GM12878 (cell line): ENCODE data around the gene SORBS1. TPM values are rescaled to one million over a fixed set of nuclear protein-coding genes. Genes with fewer than 3 reads are reported as not detected.
A peak's percentile ranks its signal among the peaks of the same experiment; 100 is the strongest.

Experiments used
- ATAC-seq: fragments of 200-7000 bp; cut with Tn5 transposase; 3 replicates; pipeline ENCODE4 v1.9.1; 2020; ENCODE audit warnings: mild to moderate bottlenecking, moderate library complexity
- BruUV-seq: library from RNA; stranded (reverse); fragments of 400-500 nt; replicated peaks from 2 replicates; lab custom pipeline; 2021; lab: Mats Ljungman, UMichigan
- CTCF ChIA-PET: fragments of 300-600 bp; sonication (Branson Sonifier 250); formaldehyde crosslinking; extraction: SDS; loops from one replicate; lab custom pipeline; 2021; ENCODE audit warnings: inconsistent platforms; lab: Yijun Ruan, JAX
- POLR2A ChIA-PET: fragments of 350-600 bp; formaldehyde crosslinking; extraction: SDS; loops from one replicate; lab custom pipeline; 2021; ENCODE audit warnings: inconsistent platforms; lab: Charles Lee
- RAD21 ChIA-PET: fragments of 300-600 bp; sonication (Branson Sonifier 250); formaldehyde crosslinking; loops from one replicate; lab custom pipeline; 2023; ENCODE audit warnings: antibody characterized with exemption; ENCODE audit not compliant: unreplicated experiment; lab: Charles Lee
- SMC1A ChIA-PET: fragments of 300-600 bp; sonication (Branson Sonifier 250); formaldehyde crosslinking; loops from one replicate; lab custom pipeline; 2023; ENCODE audit not compliant: unreplicated experiment, uncharacterized antibody; lab: Charles Lee
- DNase-seq: peaks from one replicate; pipeline ENCODE4 v3.0.0-alpha.2; 2011; ENCODE audit warnings: low read depth, low spot score
- FAIRE-seq: peaks from 3 replicates; lab custom pipeline; 2011; peaks lifted over from hg19 to GRCh38; lab: Jason Lieb, UNC
- H2AFZ ChIP-seq: 2 replicates; pipeline ENCODE4 v1.6.0; 2011; ENCODE audit warnings: low read depth, low read length, control low read depth; ENCODE audit not compliant: control insufficient read depth
- H3K27ac ChIP-seq: 2 replicates; pipeline ENCODE4 v1.5.1; 2011; ENCODE audit warnings: control low read depth; ENCODE audit not compliant: control insufficient read depth, insufficient read depth
- H3K27me3 ChIP-seq, 2 experiments: replicated peaks in 1 of 2; 2 replicates each; pipeline versions ENCODE4 v1.6.0 to v1.6.1; 2011; ENCODE audit warnings: low read length in 1 of 2; ENCODE audit not compliant: control insufficient read depth in 2 of 2, insufficient read depth in 2 of 2
- H3K36me3 ChIP-seq, 2 experiments: 2 replicates each; pipeline ENCODE4 v1.5.1; 2011; ENCODE audit warnings: low read length in 1 of 2; ENCODE audit not compliant: control insufficient read depth in 2 of 2, insufficient read depth in 2 of 2
- H3K4me1 ChIP-seq: 2 replicates; pipeline ENCODE4 v1.6.1; 2011; ENCODE audit warnings: mild to moderate bottlenecking, low read length, moderate library complexity, mixed read lengths; ENCODE audit not compliant: control insufficient read depth, insufficient read depth
- H3K4me2 ChIP-seq: 2 replicates; pipeline ENCODE4 v1.6.0; 2011; ENCODE audit warnings: control low read depth; ENCODE audit not compliant: control insufficient read depth, insufficient read depth
- H3K4me3 ChIP-seq: fragments of 200-600 bp; sonication (generic); 2 replicates; pipeline ENCODE4 v1.5.1; 2016
- H3K79me2 ChIP-seq: 2 replicates; pipeline ENCODE4 v1.6.0; 2011; ENCODE audit warnings: low read length; ENCODE audit not compliant: control insufficient read depth, insufficient read depth
- H3K9ac ChIP-seq: 2 replicates; pipeline ENCODE4 v1.8.0; 2011; ENCODE audit warnings: low read length, control low read depth, mixed read lengths; ENCODE audit not compliant: control insufficient read depth, insufficient read depth
- H3K9me3 ChIP-seq: replicated peaks from 3 replicates; pipeline ENCODE4 v1.5.1; 2011; ENCODE audit warnings: mild to moderate bottlenecking, low read length; ENCODE audit not compliant: control insufficient read depth, insufficient read depth
- H4K20me1 ChIP-seq: 2 replicates; pipeline ENCODE4 v1.6.0; 2011; ENCODE audit not compliant: control insufficient read depth, insufficient read depth
- CUX1 ChIP-seq: IDR thresholded peaks from 2 replicates; pipeline ENCODE4 v1.6.1; 2012; ENCODE audit warnings: improper control_type of control experiment, low read depth, low read length; ENCODE audit not compliant: insufficient replicate concordance
- E4F1 ChIP-seq: fragments of 450-650 bp; IDR thresholded peaks from 2 replicates; pipeline ENCODE4 v1.6.1; 2018; ENCODE audit warnings: borderline replicate concordance, mild to moderate bottlenecking; ENCODE audit not compliant: partially characterized antibody
- EGR1 ChIP-seq, 2 experiments: IDR thresholded peaks; 1 replicate in 1 of 2; 2 replicates in 1 of 2; pipeline ENCODE4 v1.6.1; 2011 to 2012; ENCODE audit warnings: low read depth in 2 of 2, low read length in 2 of 2, borderline replicate concordance in 1 of 2, mild to moderate bottlenecking in 1 of 2, moderate library complexity in 1 of 2
- HDAC6 ChIP-seq: fragments of 200-600 bp; sonication (generic); IDR thresholded peaks from one replicate; pipeline ENCODE4 v1.8.0; 2017; ENCODE audit warnings: antibody characterized with exemption; ENCODE audit not compliant: unreplicated experiment
- NFXL1 ChIP-seq: fragments of 450-650 bp; IDR thresholded peaks from 2 replicates; pipeline ENCODE4 v1.6.1; 2017; ENCODE audit warnings: antibody characterized with exemption, mild to moderate bottlenecking, borderline replicate concordance
- NR2C2 ChIP-seq: IDR thresholded peaks from 2 replicates; pipeline ENCODE4 v1.6.1; 2011; ENCODE audit warnings: borderline replicate concordance, low read depth; ENCODE audit not compliant: control insufficient read depth, insufficient read length
- PAX8 ChIP-seq: fragments of 450-650 bp; IDR thresholded peaks from 2 replicates; pipeline ENCODE4 v1.6.1; 2017; ENCODE audit warnings: mild to moderate bottlenecking, moderate library complexity
- POLR2AphosphoS5 ChIP-seq: IDR thresholded peaks from 2 replicates; pipeline ENCODE4 v1.6.1; 2011; ENCODE audit warnings: mild to moderate bottlenecking, low read length, inconsistent platforms
- RAD21 ChIP-seq: IDR thresholded peaks from 2 replicates; pipeline ENCODE4 v1.6.1; 2011; ENCODE audit warnings: mild to moderate bottlenecking, low read depth, low read length, moderate library complexity; ENCODE audit not compliant: insufficient read depth
- RUNX3 ChIP-seq: IDR thresholded peaks from 2 replicates; pipeline ENCODE4 v1.6.1; 2012; ENCODE audit warnings: low read length, inconsistent platforms
- SMAD1 ChIP-seq: fragments of 450-650 bp; IDR thresholded peaks from 2 replicates; pipeline ENCODE4 v1.6.1; 2018; ENCODE audit warnings: mild to moderate bottlenecking, low read depth; ENCODE audit not compliant: partially characterized antibody
- SMARCA5 ChIP-seq: fragments of 450-650 bp; IDR thresholded peaks from 2 replicates; pipeline ENCODE4 v1.6.1; 2017; ENCODE audit warnings: mild to moderate bottlenecking
- SRF ChIP-seq, 2 experiments: IDR thresholded peaks; 2 replicates each; pipeline ENCODE4 v1.6.1; 2011; ENCODE audit warnings: low read depth in 2 of 2, low read length in 2 of 2, mild to moderate bottlenecking in 1 of 2, moderate library complexity in 1 of 2
- SUPT20H ChIP-seq: IDR thresholded peaks from 2 replicates; pipeline ENCODE4 v1.6.1; 2011; ENCODE audit warnings: low read depth, mild to moderate bottlenecking, low read length, moderate library complexity, borderline replicate concordance; ENCODE audit not compliant: control insufficient read depth
- YY1 ChIP-seq: IDR thresholded peaks from 2 replicates; pipeline ENCODE4 v1.6.1; 2011; ENCODE audit warnings: low read depth, mild to moderate bottlenecking, low read length
- ZNF207 ChIP-seq: fragments of 450-650 bp; IDR thresholded peaks from 2 replicates; pipeline ENCODE4 v1.6.1; 2014; ENCODE audit warnings: antibody characterized with exemption, mild to moderate bottlenecking, borderline replicate concordance
- WGBS: methylation state at CpG from one replicate; pipeline ENCODE4 v1.1.6; 2016; ENCODE audit warnings: low lambda C conversion rate; ENCODE audit not compliant: insufficient replicate concordance, insufficient coverage; ENCODE audit errors: missing lambda C conversion rate; 5-methylcytosine and 5-hydroxymethylcytosine counted together
- in situ Hi-C: fragments of 300-500 bp; cut with MboI; formaldehyde crosslinking; loops from 9 replicates; pipeline ENCODE4 v1.14.3; 2018; ENCODE audit warnings: mixed read lengths
- intact Hi-C: fragments of 100-400 bp; cut with micrococcal nuclease; formaldehyde crosslinking; loops from one replicate; pipeline ENCODE4 v1.14.2; 2022; ENCODE audit not compliant: unreplicated experiment
- polyA plus RNA-seq, 11 experiments: library from polyadenylated mRNA; depleted of rRNA in 4 of 11; unstranded in 6 of 11; stranded (reverse) in 5 of 11; fragments of >200 nt; fragmentation: Nextera tagmentation in 4 of 11; fragmentation: Illumina TruSeq in 1 of 11; extraction: Ambion mirVana in 4 of 11; extraction: Trizol in 1 of 11; gene quantifications; 1 replicate in 1 of 11; 2 replicates in 10 of 11; pipeline versions ENCODE4 v1.2.1 to v1.2.3, GENCODE V29; 2011 to 2016; ENCODE audit warnings: inconsistent platforms in 2 of 11, missing spikeins in 2 of 11, low read depth in 1 of 11
- total RNA-seq, 4 experiments: library from RNA; depleted of rRNA in 3 of 4; stranded (reverse); fragments of >200 nt in 3 of 4; fragmentation: Illumina TruSeq in 1 of 4; extraction: Trizol in 1 of 4; gene quantifications; 2 replicates each; pipeline versions ENCODE4 v1.2.1 to v1.2.3, GENCODE V29; 2013 to 2021

Gene SORBS1
- total and polyA plus RNA-seq, 10 of the 15 experiments (the other 5 are each of a cell fraction or from before 2014, with no cell fraction given), result 0.13 to 0.75 (median 0.39) TPM

GRCh38 chr10:95445837-95446486, 115.2 kb downstream of the SORBS1 start:
- Histone ChIP-seq H3K4me1 (peaks cover 7% of the 10 kb centered on the region), H4K20me1 (no peaks in the 10 kb centered on the region), H3K9ac (no peak overlapping the region), H3K27me3 (no peaks in the 10 kb centered on the region; a peak in 2 of 4 replicates), H3K79me2 (no peaks in the 10 kb centered on the region), H3K36me3 (no peaks in the 10 kb centered on the region), H3K9me3 (no peaks in the 10 kb centered on the region), H3K4me3 (no peak overlapping the region), H3K27ac (no peak overlapping the region), H3K4me2 (no peak overlapping the region), H2AFZ (no peak overlapping the region)
- in situ Hi-C loops (no loop called here), intact Hi-C loops (loop anchor here (1.0 to 5.0 kb wide), 3 partner anchors 72 to 314 kb away; no protein-coding TSS in a partner anchor)
- BruUV-seq, result no TSS peak
- ChIA-PET SMC1A (interaction anchor here (0.8 to 11.5 kb wide), 11 partner anchors 8 to 157 kb away, joined by 3 to 122 read pairs (median 3); no protein-coding TSS in a partner anchor), POLR2A (interaction anchor here (1.4 kb wide), 1 partner anchor 71 kb away, joined by 4 read pairs; no protein-coding TSS in a partner anchor), RAD21 (interaction anchor here (0.9 to 7.2 kb wide), 8 partner anchors 14 to 156 kb away, joined by 3 to 59 read pairs (median 3); no protein-coding TSS in a partner anchor), CTCF (interaction anchor here (0.8 to 11.7 kb wide), 25 partner anchors 9 to 543 kb away, joined by 3 to 204 read pairs (median 4); no protein-coding TSS in a partner anchor)
- ATAC-seq (peak; percentile 83), FAIRE-seq (peak; percentile 77), DNase-seq (no peak)
- WGBS, result 15% methylated on average over 7 of the region's 7 CpGs
- no peak for TF ChIP-seq NFXL1
- no peak for TF ChIP-seq PAX8
- TF ChIP-seq ZNF207, result no peak
- TF ChIP-seq CUX1, result no peak
- no peak for TF ChIP-seq HDAC6
- no peak for TF ChIP-seq POLR2AphosphoS5
- no peak for TF ChIP-seq SMAD1
- no peak for TF ChIP-seq SMARCA5
- peak; percentile 29; the same call in 1 of the 2 replicates for TF ChIP-seq RUNX3
- TF ChIP-seq EGR1 (IDR thresholded peaks at IDR 0.05; ENCODE audit: borderline replicate concordance in 1 of 2, low read depth in 2 of 2, low read length in 2 of 2), result no peak
- no peak for TF ChIP-seq SUPT20H
- TF ChIP-seq E4F1, result no peak
- no peak for TF ChIP-seq SRF (IDR thresholded peaks at IDR 0.05; ENCODE audit: low read depth in 2 of 2, low read length in 2 of 2)
- no peak for TF ChIP-seq NR2C2
- TF ChIP-seq YY1, result peak; percentile 37; the same call in 1 of the 2 replicates
- peak; percentile 77 for TF ChIP-seq RAD21
